ENCODE measurements around the gene KIRREL3.

GRCh38 chr11:126547691-126548090, 452.9 kb downstream of the KIRREL3 start:
- no peak for TF ChIP-seq POLR2A (IDR thresholded peaks at IDR 0.05; ENCODE audit: control extremely low read depth in 1 of 2, low read depth in 2 of 2, low read length in 2 of 2)
- TF ChIP-seq CTCF (IDR thresholded peaks at IDR 0.05; ENCODE audit: control extremely low read depth in 1 of 3, insufficient read depth in 1 of 3, low read depth in 1 of 3, low read length in 3 of 3) = no peak
- TF ChIP-seq EZH2 (IDR thresholded peaks at IDR 0.05; ENCODE audit: low read depth, low read length, severe bottlenecking) = no peak
- TF ChIP-seq PHF8 (conservative IDR thresholded peaks at IDR 0.05; ENCODE audit: low read depth, low read length) = no peak
- no peak for TF ChIP-seq GTF2F1 (IDR thresholded peaks at IDR 0.05; ENCODE audit: borderline replicate concordance, low read depth, low read length)
- no peak for TF ChIP-seq JUN (IDR thresholded peaks at IDR 0.05; ENCODE audit: low read depth, low read length)
- TF ChIP-seq EP300 (IDR thresholded peaks at IDR 0.05; ENCODE audit: borderline replicate concordance in 1 of 2, low read depth in 2 of 2, low read length in 2 of 2) = no peak
- no peak for TF ChIP-seq HDAC2 (IDR thresholded peaks at IDR 0.05; ENCODE audit: borderline replicate concordance in 1 of 2, low read depth in 2 of 2, low read length in 2 of 2)
- TF ChIP-seq SP2 (IDR thresholded peaks at IDR 0.05; ENCODE audit: low read length) = no peak
- TF ChIP-seq GABPA (IDR thresholded peaks at IDR 0.05; ENCODE audit: borderline replicate concordance, insufficient read depth, low read length) = no peak

Measured in H1 (cell line).